ENCODE measurements around the gene DSEL. TPM values are rescaled to one million over a fixed set of nuclear protein-coding genes. Genes with fewer than 3 reads are reported as not detected.
A peak's percentile ranks its signal among the peaks of the same experiment; 100 is the strongest.

DSEL gene
- total and polyA plus RNA-seq, 2 of the 8 experiments (the other 6 are each of a cell fraction or from before 2014, with no cell fraction given) = 3.0 to 22.8 TPM

- no peak overlapping the region for H2BK20ac ChIP-seq (ENCODE audit: low read length)
- peaks cover 2% of the 10 kb centered on the region; the same call in 1 of the 2 replicates for H3K23me2 ChIP-seq (ENCODE audit: low read depth, low read length)
- H3K27ac ChIP-seq (ENCODE audit: low read depth, low read length) = no peak overlapping the region
- peak overlapping the region; percentile 75 for H3K18ac ChIP-seq (ENCODE audit: extremely low read depth, low read length)
- H2AFZ ChIP-seq (ENCODE audit: low read length) = peak overlapping the region; percentile 74; the same call in 1 of the 2 replicates
- no peak overlapping the region for H2AK5ac ChIP-seq (ENCODE audit: low read depth, low read length)
- H3K4me2 ChIP-seq (ENCODE audit: insufficient read depth in 1 of 2, low read depth in 2 of 2, low read length in 2 of 2) = peak overlapping the region; percentile 71 to 74
- no peak overlapping the region for H3K4ac ChIP-seq (replicated peaks; ENCODE audit: insufficient read length, low read depth, low read length)
- ChIA-PET CTCF (ENCODE audit: partially characterized antibody) (interaction anchor here (0.6 to 6.8 kb wide), 18 partner anchors 10 to 1144 kb away, joined by 3 to 46 read pairs (median 3); no protein-coding TSS in a partner anchor), POLR2A (ENCODE audit: partially characterized antibody) (interaction anchor here (0.6 to 1.4 kb wide), 6 partner anchors 8 to 849 kb away, joined by 3 to 5 read pairs (median 3); no protein-coding TSS in a partner anchor)
- no peak overlapping the region for H3K56ac ChIP-seq (replicated peaks; ENCODE audit: insufficient read length, low read depth, low read length)
- FAIRE-seq (no peak), DNase-seq (ENCODE audit: low read depth in 1 of 2, low spot score in 2 of 2) (peak in 1 of 2 experiments; percentile 91)
- no peak overlapping the region for H3K14ac ChIP-seq (ENCODE audit: insufficient read length)
- 0% methylated on average over 26 of the region's 53 CpGs; no CpG with 5 or more reads in 1 of the 2 experiments for WGBS, 2 experiments (ENCODE audit: extremely low coverage in 1 of 2, insufficient coverage in 1 of 2, insufficient read length in 1 of 2, insufficient replicate concordance in 2 of 2, low coverage in 1 of 2, low lambda C conversion rate in 2 of 2, missing lambda C conversion rate in 1 of 2)
- no peaks in the 10 kb centered on the region for H3K79me1 ChIP-seq (ENCODE audit: low read depth, low read length)
- H3K4me3 ChIP-seq (ENCODE audit: extremely low read depth in 1 of 4, insufficient read depth in 2 of 4, low read depth in 3 of 4, low read length in 4 of 4) = peak overlapping the region; percentile 58 to 90 (median 82)
- no peak overlapping the region; the same call in 1 of the 2 replicates for H4K8ac ChIP-seq (ENCODE audit: extremely low read depth, insufficient read depth, low read length)
- H4K91ac ChIP-seq (replicated peaks; ENCODE audit: insufficient read length, low read length) = no peak overlapping the region
- H4K20me1 ChIP-seq (replicated peaks in 1 of 2; ENCODE audit: control insufficient read depth in 1 of 2, insufficient read depth in 2 of 2, low read length in 2 of 2) = peaks cover 1 to 2% of the 10 kb centered on the region in 2 experiments
- H3K9ac ChIP-seq (replicated peaks in 1 of 4; ENCODE audit: extremely low read depth in 1 of 4, low read depth in 3 of 4, low read length in 3 of 4) = peak overlapping the region in 3 of 4 experiments; percentile 56 to 75 (median 59); a peak in 5 of 7 replicates
- H3K79me2 ChIP-seq (ENCODE audit: control insufficient read depth in 1 of 2, insufficient read depth in 2 of 2, low read length in 2 of 2) = peaks cover 8 to 46% of the 10 kb centered on the region in 2 experiments; a peak in 3 of 4 replicates
- no peak overlapping the region for H3K23ac ChIP-seq (ENCODE audit: insufficient read length)
- H2BK5ac ChIP-seq (ENCODE audit: low read depth, low read length) = peak overlapping the region; percentile 36; the same call in 1 of the 2 replicates
- no peak overlapping the region for H4K5ac ChIP-seq (ENCODE audit: insufficient read length, low read depth, low read length)
- H2BK12ac ChIP-seq (ENCODE audit: low read depth, low read length) = no peak overlapping the region
- no peak overlapping the region for H2BK120ac ChIP-seq (replicated peaks; ENCODE audit: low read depth, low read length)
- no peak overlapping the region for H2BK15ac ChIP-seq (ENCODE audit: low read length)
- no peaks in the 10 kb centered on the region for H3K27me3 ChIP-seq (replicated peaks in 1 of 4; ENCODE audit: control insufficient read depth in 3 of 4, extremely low read depth in 1 of 4, insufficient read depth in 3 of 4, low read length in 3 of 4)
- H3K9me3 ChIP-seq (ENCODE audit: insufficient read depth in 2 of 2, low read depth in 1 of 2, low read length in 1 of 2) = no peaks in the 10 kb centered on the region
- peaks cover 0 to 8% (median 0%) of the 10 kb centered on the region in 4 experiments; a peak in 2 of 8 replicates for H3K36me3 ChIP-seq (ENCODE audit: control insufficient read depth in 2 of 4, insufficient read depth in 4 of 4, low read length in 3 of 4)
- H3K4me1 ChIP-seq (replicated peaks in 1 of 4; ENCODE audit: control insufficient read depth in 3 of 4, insufficient read depth in 4 of 4, low read length in 3 of 4) = peaks cover 2 to 8% (median 4%) of the 10 kb centered on the region in 4 experiments; a peak in 6 of 7 replicates
Measured at GRCh38 chr18:67515942-67516538, 480 bp downstream of the DSEL start.

All from H1 (cell line).